ENCODE results near the gene MRGPRF.

The MRGPRF gene

GRCh38 chr11:68965901-68966853, 46.9 kb downstream of the MRGPRF start:
- TF ChIP-seq CTCF (IDR thresholded peaks at IDR 0.05; ENCODE audit: insufficient read depth, low read length, missing control alignments) = no peak
- POLR2A ChIA-PET = no interaction called here
- H3K4me3 ChIP-seq (ENCODE audit: low read depth, low read length) = no peak overlapping the region
- no peak for DNase-seq (ENCODE audit: low read depth, low spot score)
- CTCF ChIA-PET = interaction anchor here (1.1 kb wide), 1 partner anchor 42 kb away, joined by 3 read pairs; no protein-coding TSS in a partner anchor

- ChIA-PET CTCF (no interaction called here), POLR2A (no interaction called here)
- TF ChIP-seq CTCF (IDR thresholded peaks at IDR 0.05; ENCODE audit: insufficient read depth, low read length, missing control alignments) = no peak
- no peak for DNase-seq (ENCODE audit: low read depth, low spot score)
- no peak overlapping the region for H3K4me3 ChIP-seq (ENCODE audit: low read depth, low read length)
These were observed 49.3 kb downstream of the MRGPRF start for GRCh38 chr11:68963779-68964178.

GRCh38 chr11:68962527-68963250, 50.4 kb downstream of the MRGPRF start:
- H3K4me3 ChIP-seq (ENCODE audit: low read depth, low read length) = no peak overlapping the region
- TF ChIP-seq CTCF (IDR thresholded peaks at IDR 0.05; ENCODE audit: insufficient read depth, low read length, missing control alignments) = no peak
- POLR2A ChIA-PET = no interaction called here
- CTCF ChIA-PET = no interaction called here
- DNase-seq (ENCODE audit: low read depth, low spot score) = no peak

GRCh38 chr11:68961245-68961644, 51.8 kb downstream of the MRGPRF start:
- no peak for DNase-seq (ENCODE audit: low read depth, low spot score)
- POLR2A ChIA-PET = no interaction called here
- TF ChIP-seq CTCF (IDR thresholded peaks at IDR 0.05; ENCODE audit: insufficient read depth, low read length, missing control alignments) = no peak
- CTCF ChIA-PET = interaction anchor here (1.2 kb wide), 1 partner anchor 13 kb away, joined by 3 read pairs; no protein-coding TSS in a partner anchor
- no peak overlapping the region for H3K4me3 ChIP-seq (ENCODE audit: low read depth, low read length)

- no peak for TF ChIP-seq CTCF (IDR thresholded peaks at IDR 0.05; ENCODE audit: insufficient read depth, low read length, missing control alignments)
- DNase-seq (ENCODE audit: low read depth, low spot score) = no peak
- ChIA-PET CTCF (interaction anchor here (0.8 kb wide), 1 partner anchor 12 kb away, joined by 3 read pairs; no protein-coding TSS in a partner anchor), POLR2A (no interaction called here)
- H3K4me3 ChIP-seq (ENCODE audit: low read depth, low read length) = no peak overlapping the region
These were observed 52.6 kb downstream of the MRGPRF start for GRCh38 chr11:68960294-68961071.

Data from AG04449 (cell line).